SW480 (cell line): ENCODE measurements around the gene GNMT.

Source experiments
- DNase-seq: peaks from one replicate; pipeline ENCODE4 v3.0.0-alpha.2; 2016; ENCODE audit warnings: low spot score

GNMT gene

GRCh38 chr6:42960243-42961019 is at the start of gene GNMT:
Gene GNMT, plus strand, starts transcription at chr6:42960754. Its CDS starts 14 bp downstream, at chr6:42960768.
- DNase-seq = peak; percentile 58

DNA sequence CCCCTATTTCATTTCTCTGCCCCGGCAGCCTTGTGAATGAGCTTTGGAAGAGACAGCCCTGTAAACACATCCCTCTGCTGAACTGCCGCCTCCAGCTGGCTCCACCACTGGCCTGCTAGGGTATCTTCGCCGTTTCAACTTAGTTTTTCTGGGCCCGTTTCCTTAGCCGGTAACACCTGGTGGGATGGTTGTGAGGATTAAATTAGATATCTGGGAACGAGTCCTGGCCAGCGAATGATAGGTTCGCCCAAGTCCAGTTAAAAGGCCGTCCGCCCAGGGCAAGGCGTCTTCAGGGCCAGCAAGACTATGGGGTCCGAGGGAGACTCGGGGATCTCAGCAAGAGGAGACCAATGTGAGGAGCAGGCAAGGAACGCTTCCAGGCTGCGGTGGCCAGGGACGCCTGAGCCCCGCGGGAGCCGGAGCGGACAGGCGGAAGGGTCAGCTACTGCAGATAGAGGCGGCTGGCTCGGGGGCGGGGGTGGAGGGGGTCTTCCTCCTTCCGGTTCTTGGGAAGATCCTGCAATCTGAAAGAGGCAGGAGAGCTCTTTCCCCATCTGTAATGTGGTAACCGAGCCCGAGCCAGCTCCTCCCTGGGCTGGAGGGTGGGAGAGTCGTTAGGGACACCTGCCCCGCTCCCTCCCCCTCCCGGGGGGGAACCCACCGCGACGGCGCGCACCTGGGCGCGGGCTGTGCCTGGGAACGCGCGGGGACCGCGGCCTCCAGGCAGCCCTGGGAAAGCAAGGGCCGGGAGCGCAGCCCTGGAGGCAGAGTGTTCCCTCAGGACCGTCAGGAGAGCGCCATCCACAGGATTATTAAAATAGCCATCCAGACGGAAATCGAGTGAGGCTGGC is 49.2 kb upstream of the GNMT start:
- DNase-seq = no peak

- DNase-seq = no peak
Measured at GRCh38 chr6:42914546-42914945, 46.0 kb upstream of the GNMT start.

DNA sequence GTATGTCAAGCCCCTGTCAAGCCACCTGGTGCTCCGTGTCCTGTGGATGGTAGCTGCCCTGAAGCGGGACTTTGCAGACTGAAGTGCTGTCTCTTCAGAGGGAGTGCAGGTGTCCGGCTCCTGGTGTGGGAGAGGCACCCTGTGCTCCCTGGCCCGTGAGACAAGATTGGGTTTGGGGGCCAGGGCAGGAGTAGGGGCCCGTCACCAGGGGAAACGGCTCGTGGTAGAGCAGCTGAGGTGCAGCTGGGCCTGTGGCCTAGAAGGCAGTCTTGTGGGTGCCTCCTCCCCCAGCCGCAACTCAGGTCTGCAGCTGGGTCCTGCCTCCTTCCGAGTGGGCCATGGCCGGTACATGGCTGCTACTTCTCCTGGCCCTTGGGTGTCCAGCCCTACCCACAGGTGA is 44.8 kb upstream of the GNMT start, which contains the start of gene PTCRA:
Gene PTCRA (plus strand): TSS at position 322 of the 400 bp plus-strand sequence. CDS start 17 bp downstream, at position 339.
- no peak for DNase-seq

- no peak for DNase-seq
Measured at GRCh38 chr6:42916288-42916687, 44.3 kb upstream of the GNMT start.

- DNase-seq = no peak
Measured at GRCh38 chr6:42921801-42922200, 38.8 kb upstream of the GNMT start.

DNA sequence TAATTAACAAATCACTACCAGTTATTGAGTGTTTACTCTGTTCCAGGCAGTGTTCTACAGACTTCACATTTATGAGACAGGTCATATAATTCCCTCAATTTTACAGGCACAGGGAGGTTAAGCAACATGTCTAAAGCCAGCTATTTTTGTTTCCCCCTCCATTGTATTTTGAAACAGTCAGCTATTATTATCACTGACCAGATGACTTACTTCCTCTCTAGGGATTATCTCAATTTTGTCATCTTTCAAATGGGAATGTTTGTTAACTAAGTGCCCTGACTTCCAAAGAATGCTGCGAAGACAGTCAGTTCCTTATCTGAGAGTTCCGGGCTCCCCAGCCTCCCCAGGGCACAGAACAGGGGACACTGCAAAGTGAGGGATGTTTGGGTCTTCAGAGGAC is 36.9 kb upstream of the GNMT start:
- DNase-seq = no peak

DNA sequence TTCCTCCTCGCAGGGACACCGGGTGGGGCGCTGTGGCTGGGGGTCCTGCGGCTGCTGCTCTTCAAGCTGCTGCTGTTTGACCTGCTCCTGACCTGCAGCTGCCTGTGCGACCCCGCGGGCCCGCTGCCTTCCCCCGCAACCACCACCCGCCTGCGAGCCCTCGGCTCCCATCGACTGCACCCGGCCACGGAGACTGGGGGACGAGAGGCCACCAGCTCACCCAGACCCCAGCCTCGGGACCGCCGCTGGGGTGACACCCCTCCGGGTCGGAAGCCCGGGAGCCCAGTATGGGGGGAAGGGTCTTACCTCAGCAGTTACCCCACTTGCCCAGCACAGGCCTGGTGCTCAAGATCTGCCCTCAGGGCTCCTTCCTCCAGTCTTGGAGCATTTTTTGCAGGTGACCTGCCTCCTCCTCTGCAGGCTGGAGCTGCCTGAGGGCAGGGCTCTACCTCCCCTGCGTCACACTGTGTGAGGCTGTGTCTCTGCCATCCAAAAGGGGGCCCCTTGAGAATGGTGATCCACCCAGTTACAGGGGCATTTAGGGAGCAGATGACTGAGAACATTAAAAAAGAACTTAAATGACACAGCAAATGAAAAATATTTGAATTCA is 35.2 kb upstream of the GNMT start:
- no peak for DNase-seq

GRCh38 chr6:42928986-42929820 is 31.4 kb upstream of the GNMT start, which contains the start of gene CNPY3:
Gene CNPY3, plus strand, starts transcription at chr6:42929480. Its CDS starts 91 bp downstream, at chr6:42929571.
- DNase-seq = peak; percentile 95

DNA sequence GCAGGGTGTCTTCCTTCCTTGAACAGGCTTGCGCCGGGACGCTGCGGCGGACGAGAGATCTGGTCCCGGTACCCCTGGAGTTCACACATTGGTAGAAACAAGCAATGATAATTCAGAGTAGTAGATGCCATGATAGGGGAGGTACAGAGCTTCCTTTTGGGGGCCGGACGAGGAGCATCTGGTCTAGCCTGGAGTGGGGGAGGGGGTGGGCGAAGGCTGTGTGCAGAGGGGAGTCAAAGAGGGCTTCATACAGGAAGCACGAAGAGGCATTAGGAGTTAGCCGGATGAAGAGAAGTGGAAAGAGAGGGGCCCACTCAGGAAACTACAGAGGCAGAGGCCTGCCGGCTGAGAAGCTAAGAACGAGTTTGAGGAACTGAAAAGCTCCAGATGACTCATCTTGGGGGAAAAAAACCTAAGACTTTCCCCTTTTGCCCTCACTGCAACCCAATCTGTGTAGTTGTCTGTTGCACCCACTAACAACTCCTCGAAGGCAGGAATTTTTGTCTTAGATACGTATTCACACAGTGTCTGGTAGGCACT is 30.7 kb upstream of the GNMT start:
- no peak for DNase-seq

- DNase-seq = no peak
Measured at GRCh38 chr6:42932412-42932811, 28.1 kb upstream of the GNMT start.

GRCh38 chr6:42933205-42933604 is 27.3 kb upstream of the GNMT start:
- no peak for DNase-seq

DNA sequence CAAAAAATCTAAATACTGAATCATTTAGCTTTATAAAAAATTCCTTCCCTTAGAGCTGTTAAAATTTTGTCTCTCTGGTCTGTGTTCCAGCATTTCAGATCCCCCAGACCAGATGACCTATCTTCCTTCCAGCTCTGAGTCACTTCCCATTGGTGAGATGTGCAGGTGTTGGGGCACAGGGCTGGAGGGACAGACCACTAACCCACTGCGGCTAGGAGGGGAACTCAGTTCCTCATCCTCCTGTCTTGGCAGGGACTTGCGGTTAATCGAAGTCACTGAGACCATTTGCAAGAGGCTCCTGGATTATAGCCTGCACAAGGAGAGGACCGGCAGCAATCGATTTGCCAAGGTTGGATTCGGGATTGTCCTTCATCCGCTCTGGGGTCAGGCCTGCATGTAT is 25.2 kb upstream of the GNMT start:
- DNase-seq = no peak

GRCh38 chr6:42936398-42936797 is 24.2 kb upstream of the GNMT start:
- DNase-seq = no peak

DNA sequence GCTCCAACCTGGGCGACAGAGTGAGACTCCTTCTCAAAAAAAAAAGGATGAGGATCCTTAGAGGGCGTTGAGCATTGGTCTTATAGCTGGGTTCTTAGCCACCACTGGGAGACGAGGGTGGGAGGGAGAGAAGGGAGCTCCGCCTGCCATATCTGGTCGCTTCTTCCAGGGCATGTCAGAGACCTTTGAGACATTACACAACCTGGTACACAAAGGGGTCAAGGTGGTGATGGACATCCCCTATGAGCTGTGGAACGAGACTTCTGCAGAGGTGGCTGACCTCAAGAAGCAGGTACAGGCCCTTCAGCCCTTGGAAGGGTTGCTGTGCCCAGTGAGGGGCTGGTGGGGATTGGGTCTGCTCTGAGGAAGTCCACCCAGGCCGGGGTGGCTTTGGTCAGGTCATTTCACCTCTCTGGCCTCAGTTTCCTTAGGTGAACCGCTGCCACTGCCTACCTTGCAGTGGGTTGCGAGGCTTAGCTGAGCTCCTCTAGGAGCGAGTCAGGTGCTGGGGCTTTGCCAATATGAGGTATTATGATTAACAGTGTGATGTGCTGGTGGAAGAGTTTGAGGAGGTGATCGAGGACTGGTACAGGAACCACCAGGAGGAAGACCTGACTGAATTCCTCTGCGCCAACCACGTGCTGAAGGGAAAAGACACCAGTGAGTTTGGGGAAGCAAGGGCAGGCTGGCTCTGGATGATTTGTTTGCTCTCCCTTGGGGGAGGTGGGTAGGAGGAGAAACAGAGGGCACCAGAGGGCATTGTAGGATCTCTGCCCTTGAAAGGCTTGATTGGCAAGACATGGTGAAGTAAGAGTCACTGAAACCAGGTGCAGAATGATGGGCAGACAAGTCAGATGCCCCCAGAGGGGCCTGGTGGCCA is 22.8 kb upstream of the GNMT start:
- no peak for DNase-seq

GRCh38 chr6:42938428-42938796 is 22.1 kb upstream of the GNMT start:
- no peak for DNase-seq

- DNase-seq = no peak
Measured at GRCh38 chr6:42938987-42939809, 21.4 kb upstream of the GNMT start.

DNA sequence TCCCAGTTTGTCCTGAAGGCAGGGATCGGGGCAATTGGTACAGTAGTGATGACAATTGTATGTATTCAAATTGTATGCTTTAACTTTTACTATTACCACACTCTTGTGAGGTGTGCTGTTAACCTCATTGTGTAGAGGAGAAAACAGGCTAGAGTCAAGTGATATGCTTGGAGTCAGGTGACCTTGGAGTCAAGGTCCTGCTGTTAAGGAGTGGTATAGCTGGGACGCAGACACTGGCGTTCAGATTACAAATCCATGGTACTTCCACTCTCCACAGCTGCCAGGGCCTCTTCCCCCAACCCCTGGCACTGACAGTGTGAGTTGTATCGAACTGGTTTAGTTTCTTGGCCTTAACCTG is 20.8 kb upstream of the GNMT start:
- no peak for DNase-seq

GRCh38 chr6:42940493-42941045 is 20.0 kb upstream of the GNMT start:
- no peak for DNase-seq
